Measurements from ENCODE around the gene IFT80. TPM values are rescaled to one million over a fixed set of nuclear protein-coding genes. Genes with fewer than 3 reads are reported as not detected.
A peak's percentile ranks its signal among the peaks of the same experiment; 100 is the strongest.
"Not testable (repeated sequence)": the region's sequence is repeated elsewhere in the genome, so short reads cannot be mapped to it uniquely, and the experiment has no call there.

IFT80 gene
- total RNA-seq, 6 experiments from 2014 or later, result 23.4 to 28.1 (median 24.6) TPM

DNA sequence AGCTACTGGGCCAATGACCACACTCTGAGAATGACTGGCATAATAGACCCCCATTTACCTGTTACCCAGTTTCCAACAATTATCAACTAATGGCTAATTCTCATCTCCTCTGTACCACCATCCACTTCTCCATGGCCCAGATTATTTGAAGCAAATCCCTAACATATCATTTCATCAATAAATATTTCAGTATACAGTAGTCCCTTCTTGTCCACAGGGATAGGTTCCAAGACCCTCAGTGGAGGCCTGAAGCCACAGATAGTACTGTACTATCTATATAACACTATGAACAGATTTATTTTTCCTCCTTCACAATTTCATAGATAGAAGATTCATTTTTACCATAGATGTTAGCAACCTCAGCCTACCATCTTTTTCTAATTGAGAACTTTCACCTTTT lies 68.3 kb downstream of the IFT80 start:
- no peak overlapping the region for H3K4me3 Mint-ChIP-seq
- peaks cover 27% of the 10 kb centered on the region for H3K4me1 Mint-ChIP-seq (ENCODE audit: low read depth)
- no peaks in the 10 kb centered on the region for H3K9me3 Mint-ChIP-seq
- no peak for TF ChIP-seq CTCF (IDR thresholded peaks at IDR 0.05)
- H3K36me3 Mint-ChIP-seq (ENCODE audit: low read depth), result peaks cover 6% of the 10 kb centered on the region
- peak overlapping the region; percentile 85 for H3K27ac Mint-ChIP-seq
- no peak for DNase-seq
- H3K27me3 Mint-ChIP-seq (ENCODE audit: insufficient read depth), result no peaks in the 10 kb centered on the region

- DNase-seq, result no peak
- no peak for TF ChIP-seq CTCF (IDR thresholded peaks at IDR 0.05)
- H3K9me3 Mint-ChIP-seq, result no peaks in the 10 kb centered on the region
- peaks cover 6% of the 10 kb centered on the region for H3K36me3 Mint-ChIP-seq (ENCODE audit: low read depth)
- peaks cover 27% of the 10 kb centered on the region for H3K4me1 Mint-ChIP-seq (ENCODE audit: low read depth)
- no peak overlapping the region for H3K4me3 Mint-ChIP-seq
- no peaks in the 10 kb centered on the region for H3K27me3 Mint-ChIP-seq (ENCODE audit: insufficient read depth)
- H3K27ac Mint-ChIP-seq, result no peak overlapping the region
These were observed 68.9 kb downstream of the IFT80 start for GRCh38 chr3:160330109-160330508.

DNA sequence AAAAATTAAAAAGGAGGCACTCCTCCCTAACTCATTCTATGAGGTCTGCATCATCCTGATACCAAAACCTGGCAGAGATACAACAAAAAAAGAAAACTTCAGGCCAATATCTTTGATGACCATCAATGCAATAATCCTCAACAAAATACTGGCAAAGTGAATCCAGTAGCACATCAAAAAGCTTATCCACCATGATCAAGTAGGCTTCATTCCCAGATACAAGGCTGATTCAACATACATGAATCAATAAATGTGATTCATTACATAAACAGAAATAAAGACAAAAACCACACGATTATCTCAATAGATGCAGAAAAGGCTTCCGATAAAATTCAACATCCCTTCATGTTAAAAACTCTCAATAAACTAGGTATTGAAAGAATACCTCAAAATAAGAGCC lies 72.7 kb downstream of the IFT80 start:
- H3K27ac Mint-ChIP-seq; H3K4me3 Mint-ChIP-seq; H3K36me3 Mint-ChIP-seq (ENCODE audit: low read depth); DNase-seq; H3K27me3 Mint-ChIP-seq (ENCODE audit: insufficient read depth); H3K9me3 Mint-ChIP-seq: not testable (repeated sequence)
- H3K4me1 Mint-ChIP-seq (ENCODE audit: low read depth), result peaks cover 17% of the 10 kb centered on the region

DNA sequence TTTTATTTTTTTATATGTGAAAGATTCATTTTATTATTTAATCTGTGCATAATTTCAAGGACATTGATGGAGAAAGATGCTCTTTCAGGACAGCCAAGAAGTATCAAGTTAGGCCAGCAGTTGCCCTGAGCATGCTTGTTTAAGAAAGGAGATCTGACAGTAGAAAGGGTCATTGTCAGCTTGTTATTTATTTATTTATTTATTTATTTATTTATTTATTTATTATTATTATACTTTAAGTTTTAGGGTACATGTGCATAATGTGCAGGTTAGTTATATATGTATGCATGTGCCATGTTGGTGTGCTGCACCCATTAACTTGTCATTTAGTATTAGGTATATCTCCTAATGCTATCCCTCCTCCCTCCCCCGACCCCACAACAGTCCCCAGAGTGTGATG lies 77.2 kb downstream of the IFT80 start:
- not testable (repeated sequence) for H3K4me3 Mint-ChIP-seq; H3K9me3 Mint-ChIP-seq; H3K27ac Mint-ChIP-seq; DNase-seq; H3K27me3 Mint-ChIP-seq (ENCODE audit: insufficient read depth)
- Mint-ChIP-seq H3K4me1 (ENCODE audit: low read depth) (peaks cover 15% of the 10 kb centered on the region), H3K36me3 (ENCODE audit: low read depth) (peaks cover 12% of the 10 kb centered on the region)

- Mint-ChIP-seq H3K4me3 (no peak overlapping the region), H3K36me3 (ENCODE audit: low read depth) (peaks cover 20% of the 10 kb centered on the region), H3K27me3 (ENCODE audit: insufficient read depth) (no peaks in the 10 kb centered on the region), H3K4me1 (ENCODE audit: low read depth) (peaks cover 8% of the 10 kb centered on the region; the same call in 1 of the 2 replicates), H3K27ac (no peak overlapping the region), H3K9me3 (no peaks in the 10 kb centered on the region)
- no peak for DNase-seq
- TF ChIP-seq CTCF (IDR thresholded peaks at IDR 0.05), result no peak
These were observed 79.7 kb downstream of the IFT80 start for GRCh38 chr3:160319322-160319721.

- H3K9me3 Mint-ChIP-seq, result no peaks in the 10 kb centered on the region
- peaks cover 8% of the 10 kb centered on the region; the same call in 1 of the 2 replicates for H3K4me1 Mint-ChIP-seq (ENCODE audit: low read depth)
- H3K27me3 Mint-ChIP-seq (ENCODE audit: insufficient read depth), result no peaks in the 10 kb centered on the region
- no peak overlapping the region for H3K27ac Mint-ChIP-seq
- TF ChIP-seq CTCF (IDR thresholded peaks at IDR 0.05), result no peak
- no peak overlapping the region for H3K4me3 Mint-ChIP-seq
- peaks cover 16% of the 10 kb centered on the region; the same call in 1 of the 2 replicates for H3K36me3 Mint-ChIP-seq (ENCODE audit: low read depth)
- no peak for DNase-seq
These were observed 84.0 kb downstream of the IFT80 start for GRCh38 chr3:160314995-160315394.

All from HFFc6 (cell line).